Natural killer cell (primary cell): Measurements from ENCODE around the gene IZUMO4. TPM values are rescaled to one million over a fixed set of nuclear protein-coding genes. Genes with fewer than 3 reads are reported as not detected.

Experiments used
- ATAC-seq, 3 donors: fragments of 150-1000 bp in 2 of 3; fragments of 200-7000 bp in 1 of 3; cut with Tn5 transposase; 1 replicate in 1 of 3; 2 replicates in 2 of 3; pipeline ENCODE4 v1.10.0; 2021; ENCODE audit warnings: mild to moderate bottlenecking in 2 of 3, moderate library complexity in 2 of 3
- DNase-seq, 2 donors: peaks; one replicate each; pipeline versions ENCODE4 v3.0.0 to v3.0.0-alpha.2; 2013 to 2021; ENCODE audit warnings: mixed read lengths in 1 of 2
- H3K27ac ChIP-seq: one replicate; pipeline ENCODE4 v1.5.1; 2013; ENCODE audit warnings: mild to moderate bottlenecking, low read length
- H3K27me3 ChIP-seq: one replicate; pipeline ENCODE4 v1.6.1; 2013; ENCODE audit warnings: low read length; ENCODE audit not compliant: control insufficient read depth, insufficient read depth
- H3K36me3 ChIP-seq: one replicate; pipeline ENCODE4 v1.6.1; 2013; ENCODE audit warnings: low read length; ENCODE audit not compliant: control insufficient read depth, insufficient read depth
- H3K4me1 ChIP-seq: one replicate; pipeline ENCODE4 v1.6.1; 2013; ENCODE audit warnings: low read length; ENCODE audit not compliant: control insufficient read depth, insufficient read depth
- H3K4me3 ChIP-seq: one replicate; pipeline ENCODE4 v1.5.1; 2013; ENCODE audit warnings: low read length
- H3K9me3 ChIP-seq: one replicate; pipeline ENCODE4 v1.6.1; 2013; ENCODE audit warnings: low read length; ENCODE audit not compliant: control insufficient read depth, insufficient read depth
- H3K27ac Mint-ChIP-seq, 2 donors: one replicate each; pipeline ENCODE4 v1.8.0; 2022; ENCODE audit warnings: mild to moderate bottlenecking in 2 of 2, mixed read lengths in 2 of 2, moderate library complexity in 1 of 2
- H3K27me3 Mint-ChIP-seq, 2 donors: one replicate each; pipeline ENCODE4 v1.8.0; 2022; ENCODE audit warnings: low read depth in 2 of 2, mixed read lengths in 2 of 2
- H3K36me3 Mint-ChIP-seq: one replicate; pipeline ENCODE4 v1.8.0; 2022; ENCODE audit warnings: mixed read lengths
- H3K4me1 Mint-ChIP-seq, 2 donors: one replicate each; pipeline ENCODE4 v1.8.0; 2022; ENCODE audit warnings: mixed read lengths in 2 of 2
- H3K4me3 Mint-ChIP-seq: one replicate; pipeline ENCODE4 v1.8.0; 2022; ENCODE audit warnings: mild to moderate bottlenecking, moderate library complexity, mixed read lengths
- H3K9me3 Mint-ChIP-seq, 2 donors: one replicate each; pipeline ENCODE4 v1.8.0; 2022; ENCODE audit warnings: mixed read lengths in 2 of 2
- WGBS: methylation state at CpG from one replicate; pipeline ENCODE4 v1.1.7; 2013; ENCODE audit warnings: missing lambda C conversion rate; ENCODE audit not compliant: insufficient coverage; 5-methylcytosine and 5-hydroxymethylcytosine counted together
- intact Hi-C: fragments of 100-400 bp; cut with micrococcal nuclease; formaldehyde crosslinking; loops from one replicate; pipeline ENCODE4 v1.14.2; 2022
- total RNA-seq, 4 donors: library from RNA; stranded (reverse); fragments of 120-200 nt in 1 of 4; gene quantifications; one replicate each; pipeline versions ENCODE4 v1.2.3 to v1.2.4, GENCODE V29; 2013 to 2022
- TF ChIP-seq, protein P1 (sequence below): fragments of 200-600 bp; IDR thresholded peaks from one replicate; pipeline ENCODE4 v1.8.0; 2022; ENCODE audit warnings: antibody characterized with exemption

Gene IZUMO4
- total RNA-seq, 3 donors from 2014 or later (not counting 1 experiment from before 2014, with no cell fraction given): 3.3 to 7.6 (median 7.1) TPM

- no peaks in the 10 kb centered on the region for H3K27me3 ChIP-seq
- DNase-seq (peak in 1 of 2 donors; percentile 48), ATAC-seq (peak in 2 of 3 donors; percentile 76 to 79)
- Mint-ChIP-seq H3K27ac (peak overlapping the region; percentile 72 to 82), H3K4me1 (peaks cover 25 to 52% of the 10 kb centered on the region in 2 donors), H3K36me3 (no peaks in the 10 kb centered on the region), H3K4me3 (peak overlapping the region; percentile 50), H3K27me3 (no peaks in the 10 kb centered on the region), H3K9me3 (no peaks in the 10 kb centered on the region)
- H3K27ac ChIP-seq: no peak overlapping the region
- H3K4me1 ChIP-seq: peaks cover 38% of the 10 kb centered on the region
- H3K36me3 ChIP-seq: peaks cover 10% of the 10 kb centered on the region
- TF ChIP-seq, protein P1, sequence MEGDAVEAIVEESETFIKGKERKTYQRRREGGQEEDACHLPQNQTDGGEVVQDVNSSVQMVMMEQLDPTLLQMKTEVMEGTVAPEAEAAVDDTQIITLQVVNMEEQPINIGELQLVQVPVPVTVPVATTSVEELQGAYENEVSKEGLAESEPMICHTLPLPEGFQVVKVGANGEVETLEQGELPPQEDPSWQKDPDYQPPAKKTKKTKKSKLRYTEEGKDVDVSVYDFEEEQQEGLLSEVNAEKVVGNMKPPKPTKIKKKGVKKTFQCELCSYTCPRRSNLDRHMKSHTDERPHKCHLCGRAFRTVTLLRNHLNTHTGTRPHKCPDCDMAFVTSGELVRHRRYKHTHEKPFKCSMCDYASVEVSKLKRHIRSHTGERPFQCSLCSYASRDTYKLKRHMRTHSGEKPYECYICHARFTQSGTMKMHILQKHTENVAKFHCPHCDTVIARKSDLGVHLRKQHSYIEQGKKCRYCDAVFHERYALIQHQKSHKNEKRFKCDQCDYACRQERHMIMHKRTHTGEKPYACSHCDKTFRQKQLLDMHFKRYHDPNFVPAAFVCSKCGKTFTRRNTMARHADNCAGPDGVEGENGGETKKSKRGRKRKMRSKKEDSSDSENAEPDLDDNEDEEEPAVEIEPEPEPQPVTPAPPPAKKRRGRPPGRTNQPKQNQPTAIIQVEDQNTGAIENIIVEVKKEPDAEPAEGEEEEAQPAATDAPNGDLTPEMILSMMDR: no peak
- no peak overlapping the region for H3K4me3 ChIP-seq
- intact Hi-C loops: no loop called here
- no peaks in the 10 kb centered on the region for H3K9me3 ChIP-seq
- 63% methylated on average over 15 of the region's 16 CpGs for WGBS
These were observed 49.1 kb downstream of the IZUMO4 start for GRCh38 chr19:2145831-2146241.

DNA sequence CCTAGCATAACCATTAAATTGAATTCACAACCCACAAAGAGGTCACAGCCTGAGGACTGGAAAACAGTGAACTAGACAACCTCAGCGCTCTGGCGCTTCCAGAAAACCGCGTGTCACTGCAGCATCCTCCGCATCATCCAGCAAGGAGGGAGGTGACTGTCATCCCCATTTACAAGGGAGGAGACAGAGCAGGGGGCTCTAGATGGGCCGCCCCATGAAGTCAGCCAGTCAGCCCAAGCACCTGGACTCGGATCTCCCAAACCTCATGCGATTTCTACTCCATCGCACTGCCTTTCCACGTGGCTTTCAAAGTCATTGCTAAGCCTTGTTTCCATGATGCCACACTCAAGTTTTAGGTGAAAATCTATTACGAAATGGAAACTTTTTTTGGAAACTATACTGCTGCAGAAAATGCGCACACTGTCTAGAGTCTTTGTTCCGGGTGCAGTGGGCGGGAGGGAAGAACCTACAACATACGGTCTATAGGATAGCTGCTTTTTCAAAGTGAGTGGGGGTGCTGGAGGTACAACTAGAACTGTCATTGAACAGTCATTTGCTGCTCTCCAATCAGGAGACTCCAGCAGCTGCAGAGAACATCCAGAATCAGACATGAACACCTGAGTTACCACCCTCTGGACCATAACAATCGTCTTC lies 51.9 kb downstream of the IZUMO4 start:
- Mint-ChIP-seq H3K27ac (peak overlapping the region; percentile 22 to 24), H3K9me3 (no peaks in the 10 kb centered on the region), H3K27me3 (no peaks in the 10 kb centered on the region), H3K4me3 (peak overlapping the region; percentile 49), H3K4me1 (peaks cover 34 to 57% of the 10 kb centered on the region in 2 donors), H3K36me3 (no peaks in the 10 kb centered on the region)
- TF ChIP-seq, protein P1: no peak
- ATAC-seq: no peak
- H3K4me1 ChIP-seq: peaks cover 45% of the 10 kb centered on the region
- H3K27ac ChIP-seq: no peak overlapping the region
- no peak for DNase-seq
- no peaks in the 10 kb centered on the region for H3K27me3 ChIP-seq
- 81% methylated on average over 16 of the region's 16 CpGs for WGBS
- H3K36me3 ChIP-seq: peaks cover 10% of the 10 kb centered on the region
- intact Hi-C loops: no loop called here
- H3K9me3 ChIP-seq: no peaks in the 10 kb centered on the region
- H3K4me3 ChIP-seq: no peak overlapping the region

Other genes with a start within 250 kb of the IZUMO4 start
- 10 to 100 TPM; 90.7 to 91.7 (median 91.5) TPM for gene REXO1, start 248.4 kb upstream of the IZUMO4 start, total RNA-seq
- 10 to 100 TPM; 29.1 to 38.4 (median 34.8) TPM for gene KLF16, start 233.3 kb upstream of the IZUMO4 start, total RNA-seq
- gene ABHD17A, start 211.4 kb upstream of the IZUMO4 start, total RNA-seq: 100 to 1,000 TPM; 554 to 652 (median 608) TPM
- gene ADAT3, start 191.5 kb upstream of the IZUMO4 start, total RNA-seq: 10 to 100 TPM; 13.0 to 20.9 (median 13.1) TPM
- 10 to 100 TPM; 43.1 to 53.7 (median 46.9) TPM for gene SCAMP4, start 191.5 kb upstream of the IZUMO4 start, total RNA-seq
- gene CSNK1G2, start 155.7 kb upstream of the IZUMO4 start, total RNA-seq: 100 to 1,000 TPM; 138 to 143 (median 139) TPM
- 10 to 100 TPM; 47.6 to 57.0 (median 53.4) TPM for gene BTBD2, start 81.2 kb upstream of the IZUMO4 start, total RNA-seq
- 100 to 1,000 TPM; 259 to 389 (median 322) TPM for gene MKNK2, start 45.7 kb upstream of the IZUMO4 start, total RNA-seq
- gene MOB3A, start 589 bp upstream of the IZUMO4 start, total RNA-seq: 100 to 1,000 TPM; 239 to 314 (median 246) TPM
- 10 to 100 TPM; 74.6 to 93.1 (median 87.5) TPM for gene AP3D1, start 54.7 kb downstream of the IZUMO4 start, total RNA-seq
- gene DOT1L, start 67.0 kb downstream of the IZUMO4 start, total RNA-seq: 10 to 100 TPM; 42.5 to 62.1 (median 54.3) TPM
- gene PLEKHJ1, start 139.4 kb downstream of the IZUMO4 start, total RNA-seq: 10 to 100 TPM; 36.7 to 45.8 (median 44.7) TPM
- 100 to 1,000 TPM; 143 to 165 (median 147) TPM for gene SF3A2, start 139.9 kb downstream of the IZUMO4 start, total RNA-seq
- 1 to 10 TPM in 1 of 3 donors, under 1 TPM in 2; 0.55 to 2.1 (median 0.88) TPM for gene AMH, start 152.4 kb downstream of the IZUMO4 start, total RNA-seq
- 1 to 10 TPM in 1 of 3 donors, under 1 TPM in 1, not detected in 1; 0.82 to 2.0 TPM for gene JSRP1, start 159.5 kb downstream of the IZUMO4 start, total RNA-seq
- 1 to 10 TPM; 5.7 to 9.5 (median 8.4) TPM for gene PEAK3, start 185.3 kb downstream of the IZUMO4 start, total RNA-seq
- gene LINGO3, start 211.2 kb downstream of the IZUMO4 start, total RNA-seq: 1 to 10 TPM in 1 of 3 donors, under 1 TPM in 2; 0.68 to 1.0 (median 0.84) TPM
- 10 to 100 TPM; 52.0 to 80.2 (median 77.4) TPM for gene LSM7, start 231.7 kb downstream of the IZUMO4 start, total RNA-seq
- gene SPPL2B, start 231.8 kb downstream of the IZUMO4 start, total RNA-seq: 10 to 100 TPM; 63.2 to 83.8 (median 79.7) TPM